H54 (cell line): ENCODE measurements around the gene HDAC4.

Source experiments
- DNase-seq: peaks from one replicate; pipeline ENCODE4 v3.0.0; 2011; ENCODE audit warnings: low spot score, mixed read lengths; ENCODE audit not compliant: insufficient read length
- FAIRE-seq: peaks from 3 replicates; lab custom pipeline; 2011; peaks lifted over from hg19 to GRCh38; lab: Jason Lieb, UNC
- POLR2A ChIP-seq: IDR thresholded peaks from 2 replicates; pipeline ENCODE4 v1.6.1; 2011; ENCODE audit warnings: low read depth, mild to moderate bottlenecking, low read length

Gene HDAC4

DNA sequence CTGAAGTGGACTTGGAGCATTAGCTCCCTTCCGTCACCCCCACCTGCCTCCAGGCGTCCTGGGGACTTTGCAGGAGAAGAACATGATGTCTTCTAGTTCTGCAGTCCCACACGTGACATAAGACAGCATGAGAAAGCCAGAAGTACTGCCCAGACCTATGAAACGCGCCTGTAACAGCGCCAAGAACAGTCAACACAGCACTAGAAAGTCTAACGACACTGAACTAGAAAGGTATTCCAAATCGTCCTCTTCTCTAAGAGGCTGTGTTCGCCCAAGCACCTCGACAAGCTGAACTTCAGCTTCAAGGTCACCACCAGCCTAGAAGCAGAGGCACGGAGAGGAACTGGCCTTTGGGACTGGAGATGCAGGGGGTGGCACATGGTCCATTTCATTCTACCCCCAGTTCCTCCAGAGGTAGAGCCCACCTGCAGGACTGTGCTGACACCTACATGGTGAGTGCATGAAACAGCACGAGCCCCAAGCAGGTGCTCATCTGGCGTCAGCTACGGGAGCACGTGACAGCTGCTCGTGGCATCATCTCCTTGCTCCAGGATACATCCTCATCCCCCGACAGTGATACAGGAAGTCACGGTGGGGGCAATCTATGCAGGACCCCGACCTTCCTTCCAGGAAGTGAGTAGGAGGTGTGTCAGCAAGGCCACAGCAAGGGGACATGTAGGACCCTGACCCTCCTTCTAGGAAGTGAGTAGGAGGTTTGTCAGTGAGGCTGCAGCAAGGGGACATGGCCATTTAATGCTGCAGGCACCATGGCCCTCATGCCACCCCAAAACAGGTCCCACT is 3.7 kb downstream of the HDAC4 start:
- no peak for TF ChIP-seq POLR2A
- FAIRE-seq (no peak), DNase-seq (no peak)

DNA sequence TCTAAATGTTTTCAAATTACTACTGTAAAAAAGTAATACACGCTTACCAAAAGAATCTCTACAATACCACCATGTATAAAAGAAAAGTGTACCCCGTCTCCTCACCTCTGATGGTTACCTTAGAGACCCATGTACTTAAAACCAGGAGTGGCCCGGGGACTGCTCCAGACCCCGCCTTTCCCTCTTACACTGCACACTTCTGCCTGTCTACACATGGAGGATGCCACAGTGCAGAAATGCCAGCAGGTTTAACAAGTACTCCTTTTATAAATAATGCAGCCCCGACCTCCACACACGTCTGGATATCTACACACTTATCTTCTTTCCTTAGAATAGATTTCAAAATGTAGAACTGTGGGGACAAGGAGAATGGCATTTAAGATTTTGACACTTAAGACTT is 5.3 kb downstream of the HDAC4 start:
- no peak for TF ChIP-seq POLR2A
- no peak for DNase-seq
- FAIRE-seq: no peak

DNA sequence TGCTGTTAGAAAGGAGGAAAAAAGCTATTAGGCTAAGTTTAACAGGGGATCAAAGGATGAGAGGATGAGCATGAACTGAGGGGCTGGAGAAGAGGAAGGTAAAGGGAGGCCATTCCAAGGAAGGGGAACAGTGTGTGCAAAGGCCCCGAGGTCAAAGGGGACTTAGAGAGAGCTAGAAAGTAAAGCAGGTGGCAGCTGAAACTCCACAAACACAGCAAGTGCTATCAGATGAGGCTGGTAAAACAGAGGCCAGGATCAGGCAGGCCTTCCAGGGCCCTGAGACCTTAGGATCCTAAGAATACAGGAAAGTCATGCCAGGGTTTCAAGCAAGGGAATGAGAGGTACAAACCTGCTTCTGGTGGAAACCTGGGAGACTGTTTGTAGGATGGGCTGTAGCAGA is 5.8 kb downstream of the HDAC4 start:
- no peak for DNase-seq
- TF ChIP-seq POLR2A: no peak
- no peak for FAIRE-seq

DNA sequence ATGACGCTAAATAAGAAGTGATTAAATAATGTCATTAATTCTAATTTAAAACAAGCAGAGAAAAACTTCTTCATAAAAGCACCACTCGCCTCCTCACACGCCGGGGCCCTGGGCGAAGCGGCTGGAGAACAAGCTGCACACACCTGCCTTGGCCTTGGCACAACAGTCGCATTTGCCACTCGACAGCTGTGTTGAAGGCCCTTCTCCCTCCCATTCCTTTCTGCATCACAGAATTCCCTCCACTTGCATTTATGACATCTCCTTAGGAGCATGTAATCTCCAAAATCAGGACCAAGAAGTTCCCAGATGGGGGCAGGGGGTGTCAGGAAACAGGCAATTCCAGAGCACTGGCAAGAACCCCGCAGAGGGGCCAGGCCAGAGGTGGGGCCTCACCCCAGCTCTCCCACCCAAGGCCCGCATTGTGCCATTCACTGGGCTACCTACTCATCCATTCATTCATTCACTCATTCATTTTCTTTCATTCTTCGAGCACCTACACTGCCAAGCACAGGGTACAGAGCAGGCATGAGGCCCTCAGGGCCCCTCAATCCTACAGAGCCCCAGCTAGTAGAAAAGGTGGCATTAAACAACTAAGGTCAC is 6.4 kb downstream of the HDAC4 start:
- FAIRE-seq: no peak
- TF ChIP-seq POLR2A: no peak
- no peak for DNase-seq

DNA sequence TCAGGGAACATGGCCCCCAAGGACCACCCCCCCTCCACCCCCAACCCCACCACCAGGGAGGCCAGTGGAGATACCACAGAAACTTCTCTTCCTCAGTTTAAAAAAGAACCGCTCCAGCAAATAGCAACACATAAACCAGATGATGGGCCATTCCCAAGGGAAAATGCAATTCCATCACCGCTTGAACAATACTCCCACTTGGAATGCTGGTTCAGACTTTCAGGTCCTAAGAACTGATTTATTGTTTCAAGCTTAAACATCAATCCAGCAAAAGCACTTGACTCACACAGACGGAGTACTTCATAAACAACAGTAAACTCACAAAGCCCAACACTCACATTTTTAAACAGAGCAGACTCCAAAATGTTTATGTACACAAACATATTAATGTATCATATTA is 6.9 kb downstream of the HDAC4 start:
- no peak for TF ChIP-seq POLR2A
- FAIRE-seq (no peak), DNase-seq (no peak)

DNA sequence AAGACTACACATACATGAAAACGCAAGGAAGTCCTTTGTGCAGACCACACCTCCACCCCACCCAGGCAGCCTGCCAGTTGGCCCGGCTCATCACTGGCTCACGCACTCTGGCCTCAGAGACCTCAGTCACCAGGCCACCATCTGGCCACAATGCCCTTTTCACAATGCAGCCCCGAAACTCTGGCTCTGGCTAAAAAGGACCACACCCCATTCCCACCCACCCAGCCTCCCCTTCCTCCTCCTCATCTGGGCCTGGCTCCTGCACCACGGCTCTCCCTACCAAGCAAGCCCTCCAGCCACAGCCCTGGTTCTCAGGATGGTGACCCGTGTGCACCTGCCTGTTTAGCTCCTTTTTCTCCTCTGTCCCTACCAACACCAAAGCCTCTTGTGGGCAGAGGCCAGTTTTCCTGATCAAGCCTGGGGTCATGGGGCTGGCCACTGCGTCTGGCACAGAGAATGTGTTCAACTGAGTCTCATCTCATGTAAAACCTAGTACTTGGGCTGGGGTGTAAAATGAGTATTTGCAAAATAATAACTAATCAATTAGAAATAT is 7.4 kb downstream of the HDAC4 start:
- no peak for TF ChIP-seq POLR2A
- FAIRE-seq (no peak), DNase-seq (no peak)

DNA sequence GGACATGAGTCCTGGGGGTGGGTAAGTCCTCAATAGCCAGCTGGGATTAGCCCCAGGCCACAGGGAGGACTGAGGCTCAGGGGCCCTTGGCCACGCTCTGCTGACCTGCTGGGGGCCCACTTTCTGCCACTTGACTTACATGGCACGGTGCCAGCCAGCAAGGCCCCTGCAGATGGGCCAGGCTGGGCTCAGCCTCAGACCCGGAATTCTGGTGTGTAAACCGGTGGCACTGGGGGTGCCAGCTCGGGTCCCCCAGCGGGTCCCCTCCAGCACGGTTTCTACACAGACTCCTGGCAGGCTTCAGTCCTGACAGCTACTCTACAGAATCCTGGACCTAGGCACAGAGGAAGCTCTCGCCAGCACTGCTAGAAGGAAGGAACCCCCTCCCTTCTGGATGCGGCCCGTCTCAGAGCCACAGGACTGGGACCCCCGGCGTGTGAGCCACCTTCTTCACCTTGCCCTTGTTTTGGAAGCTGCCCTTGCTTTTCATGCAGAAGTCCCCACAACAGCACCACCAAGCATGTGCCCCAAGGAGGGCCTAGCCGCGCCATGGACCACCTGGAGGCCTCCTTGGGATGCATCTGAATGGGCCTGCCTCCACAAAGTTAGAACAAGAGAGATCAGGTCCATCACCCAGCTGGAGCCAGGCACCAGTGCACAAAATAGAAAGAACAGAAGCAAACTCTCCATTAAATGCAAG is 8.0 kb downstream of the HDAC4 start:
- DNase-seq (no peak), FAIRE-seq (no peak)
- TF ChIP-seq POLR2A: no peak

DNA sequence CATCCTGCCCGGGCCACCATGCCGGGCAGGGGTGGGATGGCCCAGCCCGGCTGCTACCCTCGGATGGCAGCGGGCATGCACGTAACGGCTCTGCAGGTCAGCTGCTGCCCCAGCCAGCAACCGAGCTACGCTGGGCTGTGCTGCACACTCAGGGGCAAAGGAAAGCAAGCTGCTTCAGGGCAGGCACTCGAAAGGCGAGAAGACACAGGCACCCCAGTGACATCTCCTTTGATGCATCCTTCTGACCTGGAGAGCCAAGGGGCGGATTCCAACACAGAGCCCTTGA is 8.8 kb downstream of the HDAC4 start:
- no peak for TF ChIP-seq POLR2A
- no peak for DNase-seq
- no peak for FAIRE-seq

DNA sequence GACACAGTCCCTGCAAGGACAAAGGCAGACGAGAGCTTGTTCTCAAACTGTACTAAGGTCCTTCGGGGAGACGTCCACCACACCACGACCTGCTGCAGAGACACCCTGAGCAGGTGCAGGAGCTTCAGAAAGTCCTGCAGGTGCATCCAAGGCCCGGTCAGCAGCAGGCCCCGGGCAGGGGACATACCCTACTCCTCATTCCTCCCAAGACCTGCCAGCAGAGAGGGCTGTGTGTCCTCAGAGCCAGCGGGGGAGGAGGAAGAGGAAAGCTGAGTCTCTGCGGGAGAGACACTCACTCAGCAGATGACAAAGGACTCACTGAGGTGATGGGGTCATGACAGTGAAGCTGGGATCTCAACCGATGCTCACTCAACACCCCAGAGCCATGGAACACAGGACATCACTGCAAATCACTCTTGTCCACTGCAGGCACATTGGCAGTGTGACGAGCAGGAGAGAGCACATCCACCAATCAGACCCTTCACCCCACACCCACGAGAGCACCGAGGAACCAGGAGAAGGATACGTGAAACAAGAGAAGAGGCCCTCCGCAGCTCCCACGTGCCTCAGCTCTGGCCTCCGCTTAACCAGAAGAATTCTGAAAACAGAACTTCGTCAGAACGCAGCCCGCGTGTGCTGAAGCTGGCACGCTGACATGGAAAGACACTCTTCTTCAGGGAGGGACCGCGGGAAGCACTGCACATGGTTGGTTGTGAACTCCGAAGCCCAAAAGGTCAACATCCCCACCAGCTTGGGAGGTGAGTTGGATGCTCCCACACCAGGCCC is 9.3 kb downstream of the HDAC4 start:
- no peak for TF ChIP-seq POLR2A
- DNase-seq (no peak), FAIRE-seq (no peak)

DNA sequence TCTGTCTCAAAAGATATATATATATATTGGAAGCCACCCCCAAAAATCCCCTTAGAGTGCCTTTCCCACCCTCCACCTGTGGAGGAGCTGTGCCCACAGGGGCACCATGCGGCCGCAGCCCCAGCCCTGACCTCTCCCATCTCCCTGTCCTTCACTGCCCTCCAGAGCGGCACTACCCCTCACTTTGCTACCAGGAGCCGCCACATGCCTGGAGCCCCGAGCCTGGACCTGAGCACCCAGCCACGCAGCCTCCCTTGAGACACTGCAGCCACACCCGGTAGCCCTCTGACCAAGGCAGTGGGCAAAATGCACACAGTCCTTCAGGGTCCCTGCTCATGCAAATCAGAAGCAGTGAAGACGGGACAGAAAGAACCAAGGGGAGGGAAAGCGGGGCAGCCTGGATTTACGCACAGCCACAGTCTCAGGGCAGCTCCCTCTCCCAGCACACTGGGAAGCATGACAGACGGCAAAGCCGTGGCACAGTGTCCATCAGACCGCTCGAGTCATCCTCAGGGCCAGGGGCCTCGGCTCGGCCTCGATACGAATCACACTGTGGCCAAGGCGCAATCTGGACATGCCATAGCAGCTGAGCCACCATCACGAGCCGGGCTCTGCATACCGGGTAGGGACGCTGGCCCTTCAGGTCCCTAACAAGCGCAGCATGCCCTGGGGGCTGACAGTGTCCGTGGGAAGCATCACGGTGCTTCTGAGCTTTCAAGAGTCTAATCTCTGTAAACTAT is 10.1 kb downstream of the HDAC4 start:
- no peak for TF ChIP-seq POLR2A
- DNase-seq (no peak), FAIRE-seq (no peak)

DNA sequence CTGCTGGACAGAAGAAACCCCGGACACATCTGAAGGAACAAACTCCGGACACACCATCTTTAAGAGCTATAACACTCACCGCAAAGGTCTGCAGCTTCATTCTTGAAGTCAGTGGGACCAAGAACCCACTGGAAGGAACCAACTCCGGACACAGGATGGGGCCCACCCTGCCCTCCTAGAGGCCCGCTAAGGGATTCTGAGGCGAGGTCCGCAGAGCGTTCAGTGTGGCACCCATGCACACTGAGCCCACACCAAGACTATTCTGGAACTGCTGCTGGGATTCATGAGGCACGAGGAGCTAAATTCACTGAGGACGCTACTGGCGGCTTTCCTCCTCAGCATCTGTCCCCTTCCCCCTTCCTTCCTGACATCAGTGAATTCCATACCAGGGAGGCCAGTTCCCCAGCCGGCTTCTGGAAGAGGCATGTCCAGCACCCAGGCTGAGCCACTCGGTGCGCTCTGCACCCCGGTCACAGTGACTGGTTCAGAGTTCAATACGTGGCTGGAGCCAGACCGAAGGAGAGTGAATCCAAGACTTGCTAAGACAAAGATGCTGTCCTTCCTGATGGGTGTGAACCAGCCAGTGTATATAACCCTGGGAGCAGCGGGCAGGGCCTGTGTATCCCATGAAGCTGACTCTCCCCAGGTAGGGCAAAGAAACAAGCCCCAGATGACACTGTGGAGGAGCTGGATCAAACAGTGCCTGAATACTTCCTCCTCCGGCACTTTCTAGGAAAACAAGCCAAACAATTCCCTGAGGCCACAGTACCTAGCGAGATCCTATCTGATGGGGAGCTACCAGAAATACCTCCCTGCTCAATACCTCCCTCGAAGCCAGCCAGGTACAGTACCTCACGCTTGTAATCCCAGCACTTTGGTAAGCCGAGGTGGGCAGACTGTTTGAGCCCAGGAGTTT is 11.1 kb downstream of the HDAC4 start:
- no peak for DNase-seq

More for the DNA sequence above, 11.1 kb downstream of the HDAC4 start:
- no peak for FAIRE-seq
- no peak for TF ChIP-seq POLR2A
